Measurements from ENCODE around the gene ZNF578. TPM values are rescaled to one million over a fixed set of nuclear protein-coding genes. Genes with fewer than 3 reads are reported as not detected.
A peak's percentile ranks its signal among the peaks of the same experiment; 100 is the strongest.
"Not testable (repeated sequence)": the region's sequence is repeated elsewhere in the genome, so short reads cannot be mapped to it uniquely, and the experiment has no call there.

Gene ZNF578
- total RNA-seq, 3 donors from 2014 or later, result 1.3 to 3.7 (median 1.4) TPM

GRCh38 chr19:52527134-52527955, 74.0 kb downstream of the ZNF578 start, which contains the start of gene ZNF808:
TSS of gene ZNF808 (plus strand) at chr19:52527668. CDS start at chr19:52543285, 15,617 bp downstream.
- H3K4me1 ChIP-seq, result no peaks in the 10 kb centered on the region
- peak within 1 kb of the TSS; percentile 88 to 96 for H3K27ac ChIP-seq
- peak; percentile 95 to 98 for DNase-seq (ENCODE audit: low spot score in 2 of 2)
- H3K36me3 ChIP-seq, result no peaks in the 10 kb centered on the region
- intact Hi-C loops (cut with DNase I; ENCODE audit: low total_unique reads), result no loop called here
- H3K4me3 ChIP-seq, result peak within 1 kb of the TSS; percentile 61 to 80 (median 78)
- TF ChIP-seq POLR2AphosphoS5 (IDR thresholded peaks at IDR 0.05), result peak; percentile 45 to 59 (median 50)
- TF ChIP-seq POLR2A (IDR thresholded peaks at IDR 0.05), result no peak
- TF ChIP-seq CTCF (IDR thresholded peaks at IDR 0.05), result peak; percentile 81 to 85 (median 82)
- H3K9me3 ChIP-seq, result no peaks in the 10 kb centered on the region
- H3K27me3 ChIP-seq, result no peaks in the 10 kb centered on the region

DNA sequence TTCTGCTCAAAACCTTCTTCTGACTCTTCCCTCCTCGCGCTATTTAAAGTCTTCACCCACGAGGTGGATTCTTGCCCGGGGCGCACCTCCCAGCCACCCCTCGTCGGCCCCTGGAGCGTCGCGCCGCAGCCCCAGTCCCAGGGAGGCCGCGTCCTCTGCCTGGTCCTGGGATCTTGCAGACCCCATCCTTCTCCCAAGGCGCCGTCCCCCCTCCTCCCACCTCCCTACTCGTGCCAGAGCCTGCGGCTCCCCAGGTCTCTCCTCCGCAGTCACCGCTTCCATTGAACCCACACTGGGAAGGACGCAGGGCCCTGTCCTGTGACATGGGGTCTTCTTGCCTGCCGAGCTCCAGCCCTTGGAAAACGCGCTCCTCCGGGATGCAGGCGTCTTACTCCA, 74.6 kb downstream of the ZNF578 start:
- Histone ChIP-seq H3K27me3 (no peaks in the 10 kb centered on the region), H3K9me3 (no peaks in the 10 kb centered on the region), H3K4me1 (no peaks in the 10 kb centered on the region), H3K4me3 (peak overlapping the region; percentile 61 to 80 (median 78)), H3K36me3 (no peaks in the 10 kb centered on the region), H3K27ac (peak overlapping the region; percentile 88 to 96)
- intact Hi-C loops (cut with DNase I; ENCODE audit: low total_unique reads), result no loop called here
- TF ChIP-seq POLR2AphosphoS5 (IDR thresholded peaks at IDR 0.05), result no peak
- no peak for TF ChIP-seq CTCF (IDR thresholded peaks at IDR 0.05)
- no peak for TF ChIP-seq POLR2A (IDR thresholded peaks at IDR 0.05)
- DNase-seq (ENCODE audit: low spot score in 2 of 2), result no peak

GRCh38 chr19:52532480-52532879, 79.1 kb downstream of the ZNF578 start:
- Histone ChIP-seq H3K4me1 (no peaks in the 10 kb centered on the region), H3K36me3 (no peaks in the 10 kb centered on the region), H3K27ac (no peak overlapping the region), H3K27me3 (no peaks in the 10 kb centered on the region), H3K9me3 (no peaks in the 10 kb centered on the region), H3K4me3 (no peak overlapping the region)
- intact Hi-C loops (cut with DNase I; ENCODE audit: low total_unique reads), result no loop called here
- no peak for TF ChIP-seq CTCF (IDR thresholded peaks at IDR 0.05)
- TF ChIP-seq POLR2A (IDR thresholded peaks at IDR 0.05), result no peak
- no peak for TF ChIP-seq POLR2AphosphoS5 (IDR thresholded peaks at IDR 0.05)
- no peak for DNase-seq (ENCODE audit: low spot score in 2 of 2)

DNA sequence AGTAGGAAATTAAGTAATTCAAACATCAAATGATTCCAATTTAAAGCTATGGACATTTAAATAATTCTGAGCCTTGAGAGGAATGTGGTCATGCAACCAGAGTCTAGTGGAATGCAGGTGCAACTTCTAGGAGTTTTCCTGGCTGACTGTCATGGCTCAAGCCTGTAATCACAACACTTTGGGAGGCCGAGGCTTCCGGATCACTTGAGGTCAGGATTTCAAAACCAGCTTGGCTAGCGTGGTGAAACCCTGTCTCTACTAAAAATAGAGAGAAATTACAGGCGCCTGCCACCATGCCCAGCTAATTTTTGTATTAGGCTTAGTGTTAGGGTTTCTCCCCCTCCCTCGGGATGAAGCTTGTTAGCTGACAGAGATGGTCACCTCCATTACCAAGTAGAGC, 80.5 kb downstream of the ZNF578 start:
- H3K9me3 ChIP-seq, result no peaks in the 10 kb centered on the region
- DNase-seq (ENCODE audit: low spot score in 2 of 2), result peak in 1 of 2 donors; percentile 35
- H3K27ac ChIP-seq, result no peak overlapping the region
- no peaks in the 10 kb centered on the region for H3K27me3 ChIP-seq
- H3K4me3 ChIP-seq, result no peak overlapping the region
- H3K4me1 ChIP-seq, result no peaks in the 10 kb centered on the region
- no peak for TF ChIP-seq POLR2A (IDR thresholded peaks at IDR 0.05)
- TF ChIP-seq CTCF (IDR thresholded peaks at IDR 0.05), result no peak
- TF ChIP-seq POLR2AphosphoS5 (IDR thresholded peaks at IDR 0.05), result no peak
- H3K36me3 ChIP-seq, result no peaks in the 10 kb centered on the region
- intact Hi-C loops (cut with DNase I; ENCODE audit: low total_unique reads), result no loop called here

DNA sequence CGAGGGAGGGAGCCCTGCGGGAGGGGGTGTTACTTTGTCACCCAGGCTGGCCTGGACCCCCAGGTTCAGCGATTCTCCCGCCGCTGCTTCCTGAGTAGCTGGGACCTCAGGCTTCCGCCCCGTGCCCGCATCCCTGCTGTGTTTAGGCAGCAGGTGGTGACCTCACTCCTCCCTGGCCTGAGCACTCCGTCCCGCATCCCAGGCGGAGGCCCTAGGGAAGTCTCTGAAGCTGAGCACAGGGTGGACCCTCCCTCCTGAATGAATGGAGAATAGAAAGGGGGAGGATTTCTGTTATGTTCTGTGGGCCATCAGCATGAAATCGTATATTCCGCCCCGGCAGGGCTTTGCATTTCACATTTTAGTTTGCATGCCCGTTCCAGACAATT, 82.0 kb downstream of the ZNF578 start:
- H3K36me3 ChIP-seq; H3K27me3 ChIP-seq; DNase-seq (ENCODE audit: low spot score in 2 of 2); intact Hi-C loops (cut with DNase I; ENCODE audit: low total_unique reads); H3K9me3 ChIP-seq; H3K4me1 ChIP-seq: not testable (repeated sequence)
- peak overlapping the region; percentile 69 to 88 for H3K27ac ChIP-seq
- peak overlapping the region; percentile 58 to 81 (median 63) for H3K4me3 ChIP-seq

Measured in breast epithelium (tissue), 4 donors.